Subcutaneous adipose tissue (tissue), 4 donors: Measurements from ENCODE around the gene METRNL. TPM values are rescaled to one million over a fixed set of nuclear protein-coding genes. Genes with fewer than 3 reads are reported as not detected.

Experiments used
- CTCF ChIP-seq: fragments of 450-650 bp; IDR thresholded peaks from one replicate; pipeline ENCODE4 v1.5.1; 2016; ENCODE audit warnings: low read depth, mild to moderate bottlenecking, control low read depth, antibody characterized with exemption, moderate library complexity
- total RNA-seq, 4 donors: library from RNA; depleted of rRNA; stranded (reverse); fragments of >200 nt; gene quantifications; one replicate each; pipeline ENCODE4 v1.1.0, GENCODE V29; 2016

The METRNL gene
- total RNA-seq, 4 donors from 2014 or later = 53.5 to 114 (median 86.4) TPM

- no peak for TF ChIP-seq CTCF
Measured at GRCh38 chr17:83111516-83112282, 32.3 kb downstream of the METRNL start.

GRCh38 chr17:83113381-83113780 lies 34.0 kb downstream of the METRNL start:
- TF ChIP-seq CTCF = no peak

GRCh38 chr17:83113792-83114191 lies 34.4 kb downstream of the METRNL start:
- no peak for TF ChIP-seq CTCF

GRCh38 chr17:83114706-83115105 lies 35.3 kb downstream of the METRNL start:
- TF ChIP-seq CTCF = no peak

GRCh38 chr17:83115202-83115651 lies 35.8 kb downstream of the METRNL start:
- no peak for TF ChIP-seq CTCF

GRCh38 chr17:83115832-83116231 lies 36.4 kb downstream of the METRNL start:
- TF ChIP-seq CTCF = no peak

GRCh38 chr17:83116311-83116771 lies 36.9 kb downstream of the METRNL start:
- TF ChIP-seq CTCF = no peak
